Testis (tissue), 3 donors: Measurements from ENCODE around the gene NOP9. TPM values are rescaled to one million over a fixed set of nuclear protein-coding genes. Genes with fewer than 3 reads are reported as not detected.
A peak's percentile ranks its signal among the peaks of the same experiment; 100 is the strongest.

Source experiments
- DNase-seq: peaks from one replicate; pipeline ENCODE4 v3.0.0-alpha.2; 2019
- H3K27ac ChIP-seq, 2 donors: fragments of 200-600 bp; sonication (generic); one replicate each; pipeline ENCODE4 v1.5.1; 2019
- H3K27me3 ChIP-seq: fragments of 200-600 bp; sonication (generic); one replicate; pipeline ENCODE4 v1.5.1; 2019
- H3K36me3 ChIP-seq: fragments of 200-600 bp; sonication (generic); one replicate; pipeline ENCODE4 v1.5.1; 2017; ENCODE audit warnings: low read depth; ENCODE audit errors: missing control alignments
- H3K4me1 ChIP-seq: fragments of 200-600 bp; sonication (generic); one replicate; pipeline ENCODE4 v1.5.1; 2019
- H3K4me3 ChIP-seq, 2 donors: fragments of 200-600 bp; sonication (generic); one replicate each; pipeline ENCODE4 v1.5.1; 2017 to 2019
- H3K9me3 ChIP-seq: fragments of 200-600 bp; sonication (generic); one replicate; pipeline ENCODE4 v1.5.1; 2017
- POLR2A ChIP-seq: fragments of 450-650 bp; IDR thresholded peaks from one replicate; pipeline ENCODE4 v1.6.1; 2017; ENCODE audit warnings: antibody characterized with exemption, mild to moderate bottlenecking, moderate library complexity
- WGBS, 2 donors: methylation state at CpG; one replicate each; pipeline ENCODE4 v1.1.5; 2018; 5-methylcytosine and 5-hydroxymethylcytosine counted together
- intact Hi-C: fragments of 100-400 bp; cut with DNase I; formaldehyde crosslinking; loops from one replicate; pipeline ENCODE4 v1.15.1; 2023; ENCODE audit warnings: low total_unique reads
- polyA plus RNA-seq: library from polyadenylated mRNA; stranded (reverse); fragments of 350-450 nt; fragmentation: Illumina TruSeq; extraction: RNeasy Lipid Tissue Mini Kit (QIAGEN cat#74804); gene quantifications from one replicate; pipeline ENCODE4 v1.2.3, GENCODE V29; 2014; ENCODE audit warnings: low read depth, low replicate concordance; ENCODE audit not compliant: insufficient read depth
- total RNA-seq, 2 donors: library from RNA; depleted of rRNA; stranded (reverse); fragments of >200 nt; gene quantifications; one replicate each; pipeline ENCODE4 v1.2.3, GENCODE V29; 2016
- TF ChIP-seq, protein P1 (sequence below), 3 experiments: fragments of 450-650 bp in 2 of 3; fragments of 200-600 bp in 1 of 3; sonication (generic) in 1 of 3; IDR thresholded peaks; one replicate each; pipeline ENCODE4 v1.5.1; 2016 to 2019; ENCODE audit warnings: antibody characterized with exemption in 3 of 3, mild to moderate bottlenecking in 2 of 3, moderate library complexity in 1 of 3

NOP9 gene
- total and polyA plus RNA-seq, 3 donors from 2014 or later: 20.1 to 27.6 (median 25.0) TPM

GRCh38 chr14:24339284-24340151 is 39.9 kb downstream of the NOP9 start, which contains the start of gene RIPK3:
RIPK3 (minus strand) TSS chr14:24339991; CDS start chr14:24339826, 165 bp downstream.
- no peak for DNase-seq
- intact Hi-C loops: no loop called here
- 32 to 34% methylated on average over 21 to 39 of the region's 51 CpGs for WGBS, 2 donors
- Histone ChIP-seq H3K9me3 (no peaks in the 10 kb centered on the region), H3K4me3 (peak within 1 kb of the TSS; percentile 40 to 51), H3K27ac (no peak within 1 kb of the TSS), H3K27me3 (no peaks in the 10 kb centered on the region), H3K36me3 (no peaks in the 10 kb centered on the region), H3K4me1 (peaks cover 8% of the 10 kb centered on the region)
- TF ChIP-seq, protein P1, sequence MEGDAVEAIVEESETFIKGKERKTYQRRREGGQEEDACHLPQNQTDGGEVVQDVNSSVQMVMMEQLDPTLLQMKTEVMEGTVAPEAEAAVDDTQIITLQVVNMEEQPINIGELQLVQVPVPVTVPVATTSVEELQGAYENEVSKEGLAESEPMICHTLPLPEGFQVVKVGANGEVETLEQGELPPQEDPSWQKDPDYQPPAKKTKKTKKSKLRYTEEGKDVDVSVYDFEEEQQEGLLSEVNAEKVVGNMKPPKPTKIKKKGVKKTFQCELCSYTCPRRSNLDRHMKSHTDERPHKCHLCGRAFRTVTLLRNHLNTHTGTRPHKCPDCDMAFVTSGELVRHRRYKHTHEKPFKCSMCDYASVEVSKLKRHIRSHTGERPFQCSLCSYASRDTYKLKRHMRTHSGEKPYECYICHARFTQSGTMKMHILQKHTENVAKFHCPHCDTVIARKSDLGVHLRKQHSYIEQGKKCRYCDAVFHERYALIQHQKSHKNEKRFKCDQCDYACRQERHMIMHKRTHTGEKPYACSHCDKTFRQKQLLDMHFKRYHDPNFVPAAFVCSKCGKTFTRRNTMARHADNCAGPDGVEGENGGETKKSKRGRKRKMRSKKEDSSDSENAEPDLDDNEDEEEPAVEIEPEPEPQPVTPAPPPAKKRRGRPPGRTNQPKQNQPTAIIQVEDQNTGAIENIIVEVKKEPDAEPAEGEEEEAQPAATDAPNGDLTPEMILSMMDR (IDR thresholded peaks at IDR 0.05): no peak
- TF ChIP-seq POLR2A: no peak

DNA sequence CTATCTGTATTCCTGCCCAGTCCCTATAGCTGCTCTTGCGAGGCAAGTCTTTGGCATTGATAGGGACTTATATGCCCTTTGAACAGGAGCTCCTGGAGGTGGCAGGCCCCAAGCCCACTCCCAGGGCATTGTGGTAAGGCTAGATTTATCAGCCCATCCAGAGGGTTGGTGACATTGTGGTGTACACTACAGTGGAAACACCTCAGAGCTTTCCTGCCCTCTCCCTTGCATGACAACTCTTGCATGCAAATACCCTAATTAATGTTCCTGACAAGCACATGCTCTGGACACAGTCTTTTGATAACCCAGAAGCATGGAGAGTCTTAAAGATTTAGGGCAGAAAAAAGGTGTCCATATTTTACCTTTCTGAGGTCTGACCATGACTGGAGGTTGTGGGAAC is 41.0 kb downstream of the NOP9 start:
- 80 to 100% methylated on average over 1 of the region's 1 CpG for WGBS, 2 donors

GRCh38 chr14:24342889-24343288 is 43.2 kb downstream of the NOP9 start:
- H3K4me3 ChIP-seq: no peak overlapping the region
- no peak overlapping the region for H3K27ac ChIP-seq
- DNase-seq: no peak
- H3K4me1 ChIP-seq: no peaks in the 10 kb centered on the region
- 93 to 94% methylated on average over 4 of the region's 4 CpGs for WGBS, 2 donors
- TF ChIP-seq, protein P1 (IDR thresholded peaks at IDR 0.05): no peak
- no peak for TF ChIP-seq POLR2A
- intact Hi-C loops: no loop called here
- no peaks in the 10 kb centered on the region for H3K27me3 ChIP-seq
- H3K9me3 ChIP-seq: no peaks in the 10 kb centered on the region
- no peaks in the 10 kb centered on the region for H3K36me3 ChIP-seq

More for the DNA sequence above, 41.0 kb downstream of the NOP9 start:
- Histone ChIP-seq H3K27me3 (no peaks in the 10 kb centered on the region), H3K4me3 (no peak overlapping the region), H3K9me3 (no peaks in the 10 kb centered on the region), H3K4me1 (no peaks in the 10 kb centered on the region), H3K27ac (no peak overlapping the region), H3K36me3 (no peaks in the 10 kb centered on the region)
- DNase-seq: no peak
- TF ChIP-seq, protein P1 (IDR thresholded peaks at IDR 0.05): no peak
- TF ChIP-seq POLR2A: no peak
- intact Hi-C loops: no loop called here

DNA sequence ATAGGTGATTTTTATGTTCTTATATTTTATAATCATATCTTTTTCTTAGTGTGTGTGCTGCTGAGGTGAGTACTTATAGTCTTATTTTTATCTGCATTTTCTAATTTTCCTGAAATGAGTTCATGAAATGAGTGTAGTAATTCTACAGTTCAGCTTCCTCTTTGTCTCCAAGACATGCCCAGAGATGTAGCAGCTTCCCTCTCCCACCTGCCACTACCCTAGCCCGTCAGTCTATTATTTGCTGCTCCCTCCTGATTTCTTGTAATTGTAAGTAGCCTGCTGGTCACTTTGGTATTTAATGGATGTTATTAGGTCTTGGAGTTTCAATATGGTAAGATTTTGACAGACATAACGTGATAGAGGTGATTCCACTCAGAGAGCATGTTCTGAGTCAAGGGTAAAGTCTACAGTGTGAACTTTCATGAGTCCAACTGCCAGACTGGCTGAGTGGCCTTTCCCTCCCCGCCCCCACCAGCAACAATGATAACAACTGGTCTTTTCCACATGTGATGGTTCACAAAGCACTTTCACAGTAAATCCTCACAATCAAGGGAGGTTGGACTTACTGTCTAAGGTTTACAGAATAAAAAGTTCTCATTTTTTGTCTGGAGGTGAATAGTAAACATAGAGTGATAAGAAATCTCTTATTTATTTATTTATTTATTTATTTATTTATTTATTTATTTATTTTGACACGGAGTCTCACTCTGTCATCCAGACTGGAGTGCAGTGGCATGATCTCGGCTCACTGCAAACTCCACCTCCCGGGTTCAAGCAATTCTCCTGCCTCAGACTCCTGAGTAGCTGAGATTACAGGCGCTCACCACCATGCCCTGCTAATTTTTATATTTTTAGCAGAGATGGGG is 44.4 kb downstream of the NOP9 start:
- Histone ChIP-seq H3K9me3 (no peaks in the 10 kb centered on the region), H3K4me1 (no peaks in the 10 kb centered on the region), H3K4me3 (no peak overlapping the region), H3K27ac (no peak overlapping the region), H3K36me3 (no peaks in the 10 kb centered on the region), H3K27me3 (no peaks in the 10 kb centered on the region)
- WGBS, 2 donors: 86% methylated on average over 7 of the region's 7 CpGs
- TF ChIP-seq, protein P1 (IDR thresholded peaks at IDR 0.05): no peak
- no peak for TF ChIP-seq POLR2A
- intact Hi-C loops: no loop called here
- no peak for DNase-seq
